ENCODE results near the gene MT4. TPM values are rescaled to one million over a fixed set of nuclear protein-coding genes. Genes with fewer than 3 reads are reported as not detected.

Gene MT4
- total RNA-seq, 1 donor from 2014 or later: not detected

GRCh38 chr16:56600398-56600999, 35.6 kb downstream of the MT4 start:
- FAIRE-seq (no peak), DNase-seq (ENCODE audit: low spot score in 2 of 2) (no peak)

- no peak for DNase-seq (ENCODE audit: low spot score in 2 of 2)
- no peak for FAIRE-seq
Observed at GRCh38 chr16:56601325-56601724, 36.5 kb downstream of the MT4 start.

GRCh38 chr16:56603589-56603988, 38.7 kb downstream of the MT4 start:
- DNase-seq (ENCODE audit: low spot score in 2 of 2) (no peak), FAIRE-seq (no peak)

- no peak for FAIRE-seq
- no peak for DNase-seq (ENCODE audit: low spot score in 2 of 2)
Observed at GRCh38 chr16:56604966-56605365, 40.1 kb downstream of the MT4 start.

GRCh38 chr16:56605475-56605874, 40.6 kb downstream of the MT4 start:
- no peak for FAIRE-seq
- DNase-seq (ENCODE audit: low spot score in 2 of 2): no peak

- DNase-seq (ENCODE audit: low spot score in 2 of 2): no peak
- no peak for FAIRE-seq
Observed at GRCh38 chr16:56606071-56606475, 41.2 kb downstream of the MT4 start.

- no peak for DNase-seq (ENCODE audit: low spot score in 2 of 2)
- no peak for FAIRE-seq
Observed at GRCh38 chr16:56606476-56607108, 41.7 kb downstream of the MT4 start.

GRCh38 chr16:56607109-56607618, 42.3 kb downstream of the MT4 start:
- no peak for DNase-seq (ENCODE audit: low spot score in 2 of 2)
- no peak for FAIRE-seq

- no peak for DNase-seq (ENCODE audit: low spot score in 2 of 2)
- FAIRE-seq: no peak
Observed at GRCh38 chr16:56607675-56608042, 42.8 kb downstream of the MT4 start.

- FAIRE-seq (no peak), DNase-seq (ENCODE audit: low spot score in 2 of 2) (peak; percentile 87 to 91)
Observed at GRCh38 chr16:56608043-56608875, 43.4 kb downstream of the MT4 start, which contains the start of gene MT2A. TSS of gene MT2A (plus strand) at chr16:56608584. CDS start at chr16:56608656, 72 bp downstream.

- DNase-seq (ENCODE audit: low spot score in 2 of 2) (no peak), FAIRE-seq (no peak)
Observed at GRCh38 chr16:56608876-56609462, 44.1 kb downstream of the MT4 start.

GRCh38 chr16:56609463-56609921, 44.6 kb downstream of the MT4 start:
- FAIRE-seq (no peak), DNase-seq (ENCODE audit: low spot score in 2 of 2) (no peak)

GRCh38 chr16:56610017-56610608, 45.2 kb downstream of the MT4 start:
- FAIRE-seq: no peak
- DNase-seq (ENCODE audit: low spot score in 2 of 2): no peak

- DNase-seq (ENCODE audit: low spot score in 2 of 2) (no peak), FAIRE-seq (no peak)
Observed at GRCh38 chr16:56610609-56611111, 45.8 kb downstream of the MT4 start.

GRCh38 chr16:56611281-56611833, 46.5 kb downstream of the MT4 start:
- no peak for DNase-seq (ENCODE audit: low spot score in 2 of 2)
- FAIRE-seq: no peak

GRCh38 chr16:56613706-56614105, 48.8 kb downstream of the MT4 start:
- FAIRE-seq (no peak), DNase-seq (ENCODE audit: low spot score in 2 of 2) (no peak)

- FAIRE-seq (no peak), DNase-seq (ENCODE audit: low spot score in 2 of 2) (no peak)
Observed at GRCh38 chr16:56614549-56614991, 49.7 kb downstream of the MT4 start.

- FAIRE-seq (no peak), DNase-seq (ENCODE audit: low spot score in 2 of 2) (no peak)
Observed at GRCh38 chr16:56615353-56615752, 50.5 kb downstream of the MT4 start.

- FAIRE-seq (no peak), DNase-seq (ENCODE audit: low spot score in 2 of 2) (no peak)
Observed at GRCh38 chr16:56616608-56617211, 51.8 kb downstream of the MT4 start.

Measured in frontal cortex (tissue), 4 donors.